ENCODE results near the gene PTPN11.

Gene PTPN11

DNA sequence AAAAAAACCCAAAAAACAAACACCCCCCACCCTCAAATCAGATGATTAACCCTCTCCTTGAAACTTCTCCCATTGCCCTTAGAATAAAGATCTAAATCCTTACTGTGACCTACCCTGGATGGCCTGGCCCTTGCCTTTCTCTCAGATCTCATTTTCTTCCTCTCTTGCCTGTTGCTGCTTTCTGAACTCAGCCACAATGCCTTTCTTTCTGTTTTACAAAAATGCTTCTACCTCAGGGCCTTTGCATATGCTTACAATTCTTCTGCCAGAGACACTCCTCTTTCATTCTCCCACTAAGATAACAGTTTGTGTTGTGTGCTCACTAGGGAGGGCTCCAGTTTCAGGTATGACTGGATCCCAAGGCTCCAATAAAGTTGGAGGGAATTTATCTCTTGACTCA, 108.3 kb downstream of the PTPN11 start:
- H3K27me3 Mint-ChIP-seq, result no peaks in the 10 kb centered on the region
- no peak for ATAC-seq (replicated peaks; ENCODE audit: extremely low read depth, poor library complexity, severe bottlenecking)
- H3K9me3 Mint-ChIP-seq, result no peaks in the 10 kb centered on the region
- DNase-seq (ENCODE audit: low spot score in 2 of 2), result no peak
- H3K4me3 Mint-ChIP-seq, result no peak overlapping the region
- H3K27ac Mint-ChIP-seq (ENCODE audit: low read depth), result no peak overlapping the region
- H3K36me3 Mint-ChIP-seq (ENCODE audit: insufficient read depth), result no peaks in the 10 kb centered on the region
- no peaks in the 10 kb centered on the region for H3K4me1 Mint-ChIP-seq

DNA sequence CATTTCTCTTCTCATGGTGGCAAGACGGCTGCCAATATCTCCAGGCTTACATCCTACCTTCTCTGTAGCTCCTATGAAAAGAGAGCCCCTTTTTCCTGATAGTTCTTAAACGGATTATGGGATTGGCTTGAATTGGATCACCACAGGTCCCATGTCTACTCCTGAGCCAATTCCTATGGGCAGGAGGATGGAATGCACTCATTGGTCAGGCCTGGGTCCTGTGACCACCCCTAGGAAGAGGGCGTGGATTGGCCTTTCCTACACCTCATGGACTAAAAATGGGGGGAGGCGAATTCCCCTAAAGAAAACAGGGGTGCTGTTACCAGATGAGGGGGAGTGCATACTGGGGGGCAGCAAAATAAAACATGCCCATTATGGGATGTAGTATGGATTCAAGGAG, 108.8 kb downstream of the PTPN11 start:
- Mint-ChIP-seq H3K27me3 (no peaks in the 10 kb centered on the region), H3K4me1 (no peaks in the 10 kb centered on the region), H3K27ac (ENCODE audit: low read depth) (no peak overlapping the region), H3K4me3 (no peak overlapping the region), H3K36me3 (ENCODE audit: insufficient read depth) (no peaks in the 10 kb centered on the region), H3K9me3 (no peaks in the 10 kb centered on the region)
- ATAC-seq (replicated peaks; ENCODE audit: extremely low read depth, poor library complexity, severe bottlenecking), result no peak
- DNase-seq (ENCODE audit: low spot score in 2 of 2), result no peak

DNA sequence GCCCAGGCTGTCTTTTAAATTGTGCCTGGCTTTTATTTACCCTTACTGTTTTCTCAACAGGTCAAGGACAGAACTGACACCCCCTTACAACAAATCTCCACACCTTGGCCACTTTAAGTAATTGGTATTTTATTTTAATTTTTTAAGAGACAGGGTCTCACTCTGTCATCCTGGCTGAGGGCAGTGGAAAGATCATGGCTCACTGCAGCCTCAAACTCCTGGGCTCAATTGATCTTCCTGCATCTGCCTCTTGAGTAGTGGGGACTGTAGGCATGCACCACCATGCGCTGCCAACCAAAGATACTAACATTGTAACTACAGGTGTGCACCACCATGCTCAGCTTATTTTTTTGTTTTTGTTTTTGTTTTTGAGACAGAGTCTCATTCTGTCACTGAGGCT, 109.8 kb downstream of the PTPN11 start:
- no peak for ATAC-seq (replicated peaks; ENCODE audit: extremely low read depth, poor library complexity, severe bottlenecking)
- Mint-ChIP-seq H3K4me3 (no peak overlapping the region), H3K36me3 (ENCODE audit: insufficient read depth) (no peaks in the 10 kb centered on the region), H3K27ac (ENCODE audit: low read depth) (no peak overlapping the region), H3K4me1 (no peaks in the 10 kb centered on the region), H3K9me3 (no peaks in the 10 kb centered on the region), H3K27me3 (no peaks in the 10 kb centered on the region)
- DNase-seq (ENCODE audit: low spot score in 2 of 2), result no peak

DNA sequence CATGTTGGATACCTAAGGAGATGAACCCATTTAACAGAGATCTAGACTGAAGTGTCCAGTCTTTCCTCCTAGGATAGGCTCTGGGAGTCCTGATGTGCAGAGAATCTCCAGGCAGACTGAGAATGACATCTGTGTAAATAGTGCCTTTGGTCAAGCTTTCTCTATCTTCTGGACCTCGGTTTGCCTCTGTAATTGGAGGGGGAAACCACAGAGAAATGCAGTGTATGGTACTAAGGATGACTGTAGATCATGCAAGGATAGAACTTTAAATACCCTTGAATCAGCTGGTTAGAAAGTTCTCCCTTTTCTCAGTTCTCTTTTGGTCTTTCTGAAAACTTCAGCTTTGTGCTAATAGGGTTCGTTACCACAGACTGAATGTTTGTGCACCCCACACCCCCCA, 112.2 kb downstream of the PTPN11 start:
- Mint-ChIP-seq H3K27ac (ENCODE audit: low read depth) (no peak overlapping the region), H3K27me3 (no peaks in the 10 kb centered on the region), H3K4me1 (no peaks in the 10 kb centered on the region), H3K4me3 (no peak overlapping the region), H3K9me3 (no peaks in the 10 kb centered on the region), H3K36me3 (ENCODE audit: insufficient read depth) (no peaks in the 10 kb centered on the region)
- no peak for ATAC-seq (replicated peaks; ENCODE audit: extremely low read depth, poor library complexity, severe bottlenecking)
- DNase-seq (ENCODE audit: low spot score in 2 of 2), result no peak

DNA sequence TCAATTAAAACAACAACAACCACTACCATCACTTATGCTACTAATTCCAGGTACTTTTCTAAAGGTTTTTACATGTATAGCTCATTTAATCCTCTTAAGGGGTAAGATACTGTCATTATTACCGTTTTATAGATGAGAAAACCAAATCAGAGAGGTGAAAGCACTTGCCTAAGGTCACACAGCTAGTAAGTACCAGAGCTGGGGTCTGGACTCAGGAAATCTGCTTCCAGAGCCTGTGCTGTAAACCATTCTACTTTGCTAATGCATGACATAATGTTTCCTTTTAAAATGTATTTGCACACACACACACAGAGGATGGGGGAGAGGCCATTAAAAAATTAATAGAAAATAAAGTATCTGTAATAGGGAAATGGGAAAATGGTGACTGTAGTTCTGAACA, 113.4 kb downstream of the PTPN11 start:
- H3K4me1 Mint-ChIP-seq, result no peaks in the 10 kb centered on the region
- H3K36me3 Mint-ChIP-seq (ENCODE audit: insufficient read depth), result no peaks in the 10 kb centered on the region
- no peak overlapping the region for H3K4me3 Mint-ChIP-seq
- DNase-seq (ENCODE audit: low spot score in 2 of 2) (no peak), ATAC-seq (replicated peaks; ENCODE audit: extremely low read depth, poor library complexity, severe bottlenecking) (no peak)
- no peaks in the 10 kb centered on the region for H3K9me3 Mint-ChIP-seq
- no peak overlapping the region for H3K27ac Mint-ChIP-seq (ENCODE audit: low read depth)
- no peaks in the 10 kb centered on the region for H3K27me3 Mint-ChIP-seq

DNA sequence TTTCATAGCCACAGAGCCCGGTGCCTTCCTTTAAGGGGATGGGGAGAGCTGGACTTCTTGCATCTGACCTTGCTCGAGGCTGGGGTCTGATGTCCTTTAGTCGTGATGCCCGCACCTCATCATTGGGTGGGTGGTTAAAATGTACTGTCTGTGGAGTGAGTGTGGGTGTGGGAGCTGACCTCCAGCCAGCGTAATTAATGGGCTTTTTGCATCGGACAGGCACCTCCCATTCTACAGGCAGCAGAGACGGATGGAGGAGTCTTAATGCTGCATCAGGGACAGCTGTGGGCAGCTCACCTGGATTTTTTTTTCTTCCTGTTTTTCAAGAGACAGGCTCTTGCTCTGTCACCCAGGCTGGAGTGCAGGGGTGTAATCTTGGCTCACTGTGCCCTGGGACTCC, 114.8 kb downstream of the PTPN11 start:
- Mint-ChIP-seq H3K27me3 (no peaks in the 10 kb centered on the region), H3K4me1 (no peaks in the 10 kb centered on the region), H3K9me3 (no peaks in the 10 kb centered on the region), H3K36me3 (ENCODE audit: insufficient read depth) (no peaks in the 10 kb centered on the region), H3K27ac (ENCODE audit: low read depth) (no peak overlapping the region), H3K4me3 (no peak overlapping the region)
- no peak for ATAC-seq (replicated peaks; ENCODE audit: extremely low read depth, poor library complexity, severe bottlenecking)
- no peak for DNase-seq (ENCODE audit: low spot score in 2 of 2)

DNA sequence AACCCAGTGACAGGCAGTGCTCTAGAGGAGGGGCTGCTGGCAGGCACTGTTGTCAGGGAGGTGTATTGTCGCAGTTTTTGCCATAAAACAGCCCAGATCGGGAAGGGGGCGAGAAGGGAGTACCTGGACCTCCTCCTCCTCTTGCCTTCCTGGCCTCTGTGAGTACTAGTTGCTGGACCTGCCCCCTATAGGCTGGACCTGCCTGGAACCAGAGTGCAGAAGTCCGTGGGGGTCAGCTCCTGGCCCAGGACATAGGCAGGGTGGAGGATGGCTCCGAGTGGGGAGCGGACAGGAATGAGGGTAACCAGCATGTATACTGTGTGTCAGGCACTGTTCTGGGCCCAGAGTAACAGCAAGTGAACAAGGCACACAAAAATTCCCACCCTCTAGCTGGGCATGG, 116.3 kb downstream of the PTPN11 start:
- Mint-ChIP-seq H3K36me3 (ENCODE audit: insufficient read depth) (no peaks in the 10 kb centered on the region), H3K4me1 (no peaks in the 10 kb centered on the region), H3K27ac (ENCODE audit: low read depth) (no peak overlapping the region), H3K9me3 (no peaks in the 10 kb centered on the region), H3K4me3 (no peak overlapping the region), H3K27me3 (no peaks in the 10 kb centered on the region)
- DNase-seq (ENCODE audit: low spot score in 2 of 2), result no peak
- no peak for ATAC-seq (replicated peaks; ENCODE audit: extremely low read depth, poor library complexity, severe bottlenecking)

DNA sequence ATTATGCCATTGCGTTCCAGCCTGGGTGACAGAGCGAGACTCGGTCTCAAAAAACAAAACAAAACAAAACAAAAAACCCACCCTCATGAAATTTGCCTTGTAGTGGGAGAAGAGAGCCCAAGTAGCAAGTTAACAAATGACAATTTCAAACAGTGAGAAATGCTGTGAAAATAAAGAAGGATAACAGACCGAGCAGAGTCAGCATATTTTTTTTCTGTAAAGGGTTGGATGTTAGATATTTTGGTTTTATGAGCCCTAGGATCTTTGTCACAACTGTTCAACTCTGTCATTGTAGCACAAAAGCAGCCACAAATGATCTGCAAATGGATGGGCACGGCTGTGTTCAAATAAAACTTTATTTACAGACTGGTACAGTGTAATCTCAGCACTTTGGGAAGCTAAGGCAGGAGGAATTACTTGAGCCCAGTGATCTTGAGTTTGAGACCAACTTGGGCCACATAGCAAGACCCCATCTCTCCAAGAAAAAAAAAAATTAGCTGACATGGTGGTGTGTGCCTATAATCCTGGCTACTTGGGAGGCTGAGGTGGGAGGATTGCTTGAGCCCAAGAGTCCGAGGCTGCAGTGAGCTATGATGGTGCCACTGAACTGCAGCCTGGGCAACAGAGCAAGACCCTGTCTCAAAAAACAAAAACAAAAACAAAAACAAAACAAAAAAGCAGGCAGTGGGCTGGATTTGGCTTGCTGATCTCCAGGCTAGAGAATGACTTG, 117.1 kb downstream of the PTPN11 start:
- H3K36me3 Mint-ChIP-seq (ENCODE audit: insufficient read depth), result no peaks in the 10 kb centered on the region

DNA sequence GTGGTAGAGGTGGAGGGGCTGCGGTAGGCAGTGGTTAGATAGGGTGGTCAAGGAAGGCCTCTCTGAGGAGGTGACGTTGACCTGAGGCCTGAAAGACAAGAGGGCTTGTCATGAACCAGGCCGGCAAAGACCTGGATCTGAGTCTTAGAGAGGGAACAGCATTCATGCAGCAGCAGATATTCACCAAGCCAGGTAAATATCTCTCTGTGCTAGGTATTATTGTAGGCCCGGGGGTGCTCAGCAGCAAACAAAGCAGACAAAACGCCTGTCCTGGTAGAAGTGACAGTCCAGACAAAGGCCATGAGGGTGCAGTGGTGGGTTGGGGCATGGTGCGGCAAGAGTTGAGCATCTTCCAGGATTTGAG, 117.6 kb downstream of the PTPN11 start:
- Mint-ChIP-seq H3K27me3 (peaks cover 3% of the 10 kb centered on the region), H3K36me3 (ENCODE audit: insufficient read depth) (no peaks in the 10 kb centered on the region), H3K9me3 (no peaks in the 10 kb centered on the region), H3K27ac (ENCODE audit: low read depth) (no peak overlapping the region), H3K4me1 (no peaks in the 10 kb centered on the region), H3K4me3 (no peak overlapping the region)
- DNase-seq (ENCODE audit: low spot score in 2 of 2) (no peak), ATAC-seq (replicated peaks; ENCODE audit: extremely low read depth, poor library complexity, severe bottlenecking) (no peak)

More for the DNA sequence above, 117.1 kb downstream of the PTPN11 start:
- no peak for DNase-seq (ENCODE audit: low spot score in 2 of 2)
- no peaks in the 10 kb centered on the region for H3K4me1 Mint-ChIP-seq
- H3K27ac Mint-ChIP-seq (ENCODE audit: low read depth), result no peak overlapping the region
- H3K4me3 Mint-ChIP-seq, result no peak overlapping the region
- no peak for ATAC-seq (replicated peaks; ENCODE audit: extremely low read depth, poor library complexity, severe bottlenecking)
- no peaks in the 10 kb centered on the region for H3K9me3 Mint-ChIP-seq
- H3K27me3 Mint-ChIP-seq, result no peaks in the 10 kb centered on the region

DNA sequence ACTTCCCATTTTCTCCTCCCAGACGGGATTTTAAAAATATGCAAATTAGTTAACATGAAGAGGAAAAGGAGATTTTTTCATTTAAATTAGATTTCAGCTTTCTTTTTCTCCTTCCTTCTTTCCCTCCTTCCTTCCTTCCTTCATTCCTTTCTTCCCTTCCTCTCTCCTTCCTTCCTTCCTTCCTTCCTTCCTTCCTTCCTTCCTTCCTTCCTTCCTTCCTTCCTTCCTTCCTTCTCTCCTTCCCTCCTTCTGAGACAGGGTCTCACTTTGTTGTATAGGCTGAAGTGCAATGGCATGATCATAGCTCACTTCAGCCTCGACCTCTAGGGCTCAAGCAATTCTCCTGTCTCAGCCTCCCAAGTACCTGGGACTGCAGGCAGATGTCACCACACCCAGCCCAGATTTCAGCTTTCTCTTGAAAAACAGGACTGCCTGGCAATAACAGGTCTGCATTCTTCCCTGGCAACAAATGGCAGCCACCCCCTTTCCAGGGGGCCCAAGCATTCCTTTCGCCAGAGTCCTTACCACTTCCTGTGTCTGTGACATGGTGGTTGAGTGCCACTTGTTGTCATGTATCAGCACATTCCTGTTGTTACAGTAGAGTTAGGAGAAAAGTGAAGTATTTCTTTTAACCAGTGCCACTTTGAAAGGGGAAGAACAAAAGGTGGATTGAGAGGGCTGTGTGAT, 119.1 kb downstream of the PTPN11 start:
- Mint-ChIP-seq H3K36me3 (ENCODE audit: insufficient read depth) (no peaks in the 10 kb centered on the region), H3K4me1 (no peaks in the 10 kb centered on the region), H3K27ac (ENCODE audit: low read depth) (no peak overlapping the region), H3K4me3 (no peak overlapping the region), H3K27me3 (peaks cover 18% of the 10 kb centered on the region), H3K9me3 (no peaks in the 10 kb centered on the region)
- DNase-seq (ENCODE audit: low spot score in 2 of 2) (no peak), ATAC-seq (replicated peaks; ENCODE audit: extremely low read depth, poor library complexity, severe bottlenecking) (no peak)

DNA sequence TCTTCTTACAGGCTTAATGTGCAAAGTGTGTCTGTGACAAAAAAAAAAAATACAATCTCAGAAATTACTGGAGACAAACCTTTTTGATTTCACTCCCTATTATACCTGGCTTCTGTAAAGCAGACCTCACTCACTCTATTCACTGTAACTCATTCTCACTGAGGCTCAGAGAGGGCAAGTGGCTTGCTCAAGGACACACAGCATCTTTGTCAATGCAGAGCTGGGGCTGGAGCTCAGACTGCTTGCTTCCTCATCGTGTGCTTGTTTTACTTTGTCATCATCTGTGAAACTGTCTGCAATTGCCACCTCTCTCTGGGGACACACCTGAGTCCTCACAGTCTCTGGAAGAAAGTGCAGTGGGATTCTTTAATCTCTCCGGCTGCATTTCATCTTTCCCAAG, 120.0 kb downstream of the PTPN11 start:
- DNase-seq (ENCODE audit: low spot score in 2 of 2) (no peak), ATAC-seq (replicated peaks; ENCODE audit: extremely low read depth, poor library complexity, severe bottlenecking) (no peak)
- Mint-ChIP-seq H3K4me3 (no peak overlapping the region), H3K9me3 (no peaks in the 10 kb centered on the region), H3K27ac (ENCODE audit: low read depth) (no peak overlapping the region), H3K36me3 (ENCODE audit: insufficient read depth) (no peaks in the 10 kb centered on the region), H3K27me3 (peaks cover 26% of the 10 kb centered on the region), H3K4me1 (no peaks in the 10 kb centered on the region)

DNA sequence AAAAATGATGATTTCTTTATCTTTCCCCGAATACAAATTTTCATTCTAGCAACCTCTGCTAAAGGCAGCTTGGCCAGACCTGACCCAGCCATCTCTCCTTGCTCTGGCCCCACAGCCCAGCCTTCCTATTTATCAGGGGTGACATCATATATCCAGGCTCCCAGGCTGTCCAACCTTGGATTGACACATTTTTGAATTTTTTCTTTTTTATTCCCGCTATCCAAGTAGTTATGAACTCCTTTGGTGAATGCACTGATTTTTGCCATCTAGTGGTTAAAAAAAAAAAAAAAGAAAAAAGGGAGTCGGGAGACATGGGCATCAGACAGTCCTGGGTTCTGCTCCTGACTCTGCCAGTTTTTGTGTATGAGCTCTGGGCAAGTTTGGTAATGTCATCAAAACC, 120.5 kb downstream of the PTPN11 start:
- Mint-ChIP-seq H3K9me3 (no peaks in the 10 kb centered on the region), H3K36me3 (ENCODE audit: insufficient read depth) (no peaks in the 10 kb centered on the region), H3K4me1 (no peaks in the 10 kb centered on the region), H3K27ac (ENCODE audit: low read depth) (no peak overlapping the region), H3K4me3 (no peak overlapping the region), H3K27me3 (peaks cover 31% of the 10 kb centered on the region)
- DNase-seq (ENCODE audit: low spot score in 2 of 2), result no peak
- no peak for ATAC-seq (replicated peaks; ENCODE audit: extremely low read depth, poor library complexity, severe bottlenecking)

DNA sequence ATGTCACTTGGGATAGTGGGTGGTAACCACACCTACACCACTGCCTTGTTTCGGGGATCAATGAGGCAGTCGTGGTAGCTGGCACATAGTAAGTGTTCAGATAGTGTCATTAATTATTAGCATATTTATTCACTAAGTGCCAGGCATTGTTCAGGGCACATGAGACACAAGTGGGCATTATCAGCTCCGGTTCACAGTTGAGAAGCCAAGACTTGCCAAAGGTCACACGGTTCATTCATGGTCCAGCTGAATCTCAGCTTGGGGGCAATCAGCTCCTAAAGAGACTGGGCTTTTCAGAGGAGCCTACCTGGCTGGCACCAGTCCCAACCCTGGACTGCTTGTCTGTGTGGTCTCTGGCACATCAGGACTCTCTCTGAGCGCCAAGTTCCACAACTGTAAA, 121.3 kb downstream of the PTPN11 start:
- Mint-ChIP-seq H3K27me3 (peaks cover 35% of the 10 kb centered on the region), H3K36me3 (ENCODE audit: insufficient read depth) (no peaks in the 10 kb centered on the region), H3K4me1 (no peaks in the 10 kb centered on the region), H3K27ac (ENCODE audit: low read depth) (no peak overlapping the region), H3K9me3 (no peaks in the 10 kb centered on the region), H3K4me3 (no peak overlapping the region)
- ATAC-seq (replicated peaks; ENCODE audit: extremely low read depth, poor library complexity, severe bottlenecking), result no peak
- no peak for DNase-seq (ENCODE audit: low spot score in 2 of 2)
